SK-N-DZ (cell line): ENCODE data around the gene CAVIN2.

Experiments used
- DNase-seq: peaks from one replicate; pipeline ENCODE4 v3.0.0-alpha.2; 2015; ENCODE audit warnings: low spot score

CAVIN2 gene

GRCh38 chr2:191864628-191865374 is 17.9 kb upstream of the CAVIN2 start:
- DNase-seq = peak; percentile 25

- no peak for DNase-seq
Observed at GRCh38 chr2:191863988-191864387, 17.1 kb upstream of the CAVIN2 start.

DNA sequence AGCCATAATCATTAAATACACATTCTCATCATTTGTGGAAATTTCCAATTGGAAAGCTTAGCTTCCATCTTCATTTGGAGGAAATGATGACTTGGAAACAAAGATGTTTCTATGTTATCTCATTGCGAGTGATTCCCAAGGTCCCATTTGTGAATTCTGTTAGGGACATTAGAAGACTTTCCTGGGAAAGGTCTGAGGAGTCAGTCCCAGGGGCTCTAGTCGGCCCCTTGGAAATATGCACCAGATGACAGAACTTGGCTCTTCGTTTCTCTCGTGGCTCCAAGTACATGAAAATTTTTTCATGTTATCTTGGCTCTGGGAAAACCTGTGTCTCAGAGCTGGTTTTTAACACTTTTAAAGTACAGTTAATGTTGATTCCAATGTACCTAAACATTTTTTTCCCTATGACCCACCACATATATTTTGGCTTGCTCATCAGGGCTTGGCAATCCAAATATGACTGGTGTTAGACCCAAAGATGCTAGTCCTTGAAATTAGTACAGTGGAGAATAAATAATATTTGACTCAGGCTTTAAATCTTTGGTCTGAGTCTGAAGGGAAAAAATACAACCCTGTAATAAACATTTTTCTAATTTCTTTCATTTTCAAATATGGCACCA is 15.4 kb upstream of the CAVIN2 start:
- DNase-seq = no peak

DNA sequence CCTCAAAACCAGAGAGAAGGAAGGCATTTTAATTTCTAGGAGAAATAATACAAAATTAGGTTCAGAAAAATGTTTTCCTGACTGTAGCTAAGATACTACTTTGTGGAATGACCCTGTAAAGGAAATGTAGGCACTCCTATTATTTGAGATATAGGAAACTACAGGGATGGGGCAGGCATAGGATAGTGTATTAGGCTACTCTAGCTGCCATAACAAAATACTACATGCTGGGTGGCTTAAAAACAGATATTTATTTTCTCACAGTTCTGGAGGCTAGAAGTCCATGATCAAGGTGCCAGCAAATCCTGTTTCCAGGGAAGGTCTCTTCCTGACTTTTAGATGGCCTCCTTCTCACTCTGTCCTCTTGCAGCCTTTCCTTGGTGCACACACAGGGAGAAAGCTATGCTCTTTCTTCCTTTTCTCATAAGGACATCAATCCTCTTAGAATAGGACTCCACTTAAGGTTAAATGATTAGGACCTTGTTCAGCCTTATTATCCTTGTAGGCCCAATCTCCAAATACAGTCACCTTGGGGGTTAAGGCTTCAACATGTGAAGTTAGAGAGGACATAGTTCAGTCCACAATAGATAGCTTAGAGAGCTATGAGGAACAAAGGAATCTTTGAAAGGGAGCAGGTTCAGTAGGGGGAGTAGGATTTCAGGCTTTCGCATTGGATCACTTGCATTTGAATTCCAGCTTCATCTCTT is 14.0 kb upstream of the CAVIN2 start:
- no peak for DNase-seq

DNA sequence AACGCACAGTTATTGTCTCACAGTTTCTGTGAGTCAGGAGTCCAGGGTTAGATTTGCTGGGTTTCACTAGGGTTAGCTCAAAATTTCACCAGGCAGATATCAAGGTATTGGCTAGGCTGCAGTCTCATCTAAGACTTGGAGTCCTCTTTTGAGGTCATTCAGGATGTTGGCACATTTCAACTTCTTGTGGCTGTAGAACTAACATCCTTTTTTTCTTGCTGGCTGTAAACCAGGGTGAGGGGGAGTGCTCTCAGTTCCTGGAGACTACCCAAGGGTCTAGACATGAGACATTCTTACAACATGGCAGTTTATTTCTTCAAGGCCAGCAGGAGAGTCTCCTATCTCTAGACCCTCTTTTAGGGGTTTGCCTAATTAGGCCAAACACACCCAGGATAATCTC is 12.8 kb upstream of the CAVIN2 start:
- DNase-seq = no peak

DNA sequence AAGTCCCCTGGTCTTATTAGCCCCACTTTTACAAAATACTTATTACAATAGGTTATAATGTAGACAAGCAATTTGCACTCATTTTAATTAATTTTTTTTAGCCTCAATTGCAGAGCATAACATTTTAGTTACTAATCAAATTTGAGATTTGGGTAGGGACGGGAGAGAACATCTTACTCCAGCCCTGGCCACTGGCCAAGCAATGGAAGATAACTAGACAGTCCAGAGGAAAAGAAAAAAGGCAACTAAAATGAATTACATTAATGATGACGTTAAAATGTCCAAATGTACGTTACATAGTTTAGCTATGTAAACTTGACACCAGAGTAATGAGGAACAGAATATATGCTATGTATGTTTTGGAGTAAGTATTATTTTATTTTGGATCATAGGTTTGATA is 11.0 kb upstream of the CAVIN2 start:
- DNase-seq = no peak

GRCh38 chr2:191857259-191857805 is 10.4 kb upstream of the CAVIN2 start:
- no peak for DNase-seq

DNA sequence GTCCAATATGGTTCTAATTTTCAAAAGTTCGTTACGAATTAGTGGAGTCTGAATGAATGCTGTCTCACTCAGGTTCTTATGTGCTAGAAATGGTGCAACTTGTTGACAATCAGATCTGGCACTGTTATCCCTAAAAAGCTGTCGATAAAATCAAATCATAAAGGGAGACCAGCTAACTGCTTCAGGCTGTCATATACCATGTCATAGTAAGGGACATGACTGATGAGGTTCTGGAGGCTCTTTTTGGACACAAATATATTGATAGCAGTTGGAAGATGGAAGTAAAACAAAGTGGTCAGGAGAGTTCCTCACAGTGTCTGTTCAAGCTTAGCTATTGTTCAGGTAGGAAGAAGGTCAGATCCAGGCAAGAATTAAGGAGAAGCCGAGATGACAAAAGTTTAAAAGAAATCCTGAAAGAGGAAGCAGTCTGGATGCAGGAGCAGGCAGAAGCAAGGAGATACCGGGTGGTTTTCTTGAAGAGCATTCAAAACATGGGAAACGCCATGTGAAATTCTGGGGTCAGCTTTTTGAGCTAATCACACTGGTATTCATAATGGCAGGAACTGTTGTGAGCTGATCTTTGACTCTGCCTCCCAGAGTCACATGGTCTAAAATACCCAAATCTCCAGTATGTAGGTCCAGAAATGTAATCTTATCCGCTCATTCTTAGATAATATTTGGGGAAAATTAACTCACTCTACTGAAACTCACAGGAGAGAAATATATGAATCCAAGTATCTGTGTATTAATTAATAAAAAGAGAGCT is 9.4 kb upstream of the CAVIN2 start:
- DNase-seq = no peak

GRCh38 chr2:191855382-191855781 is 8.5 kb upstream of the CAVIN2 start:
- no peak for DNase-seq

- no peak for DNase-seq
Observed at GRCh38 chr2:191854382-191855372, 7.8 kb upstream of the CAVIN2 start.

GRCh38 chr2:191853843-191854242 is 7.0 kb upstream of the CAVIN2 start:
- DNase-seq = no peak

DNA sequence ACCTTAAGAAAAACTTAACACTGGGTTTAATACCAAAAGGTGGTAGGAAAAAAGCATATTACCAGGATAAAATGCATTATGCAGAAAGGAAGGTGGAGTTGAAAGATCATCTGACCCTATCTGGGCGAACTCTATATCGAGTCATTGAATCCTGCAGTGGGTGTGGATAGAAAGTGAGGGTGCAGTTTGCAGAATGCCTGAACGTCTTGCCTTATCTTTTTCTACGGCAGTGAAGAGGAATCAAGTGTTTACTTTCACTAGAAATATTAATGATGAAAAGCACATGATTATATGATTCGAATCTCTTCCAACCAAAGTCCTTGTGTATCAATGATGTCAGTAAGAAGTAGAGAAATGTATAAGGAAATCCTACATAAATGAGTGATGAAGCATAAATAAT is 4.3 kb upstream of the CAVIN2 start:
- no peak for DNase-seq

DNA sequence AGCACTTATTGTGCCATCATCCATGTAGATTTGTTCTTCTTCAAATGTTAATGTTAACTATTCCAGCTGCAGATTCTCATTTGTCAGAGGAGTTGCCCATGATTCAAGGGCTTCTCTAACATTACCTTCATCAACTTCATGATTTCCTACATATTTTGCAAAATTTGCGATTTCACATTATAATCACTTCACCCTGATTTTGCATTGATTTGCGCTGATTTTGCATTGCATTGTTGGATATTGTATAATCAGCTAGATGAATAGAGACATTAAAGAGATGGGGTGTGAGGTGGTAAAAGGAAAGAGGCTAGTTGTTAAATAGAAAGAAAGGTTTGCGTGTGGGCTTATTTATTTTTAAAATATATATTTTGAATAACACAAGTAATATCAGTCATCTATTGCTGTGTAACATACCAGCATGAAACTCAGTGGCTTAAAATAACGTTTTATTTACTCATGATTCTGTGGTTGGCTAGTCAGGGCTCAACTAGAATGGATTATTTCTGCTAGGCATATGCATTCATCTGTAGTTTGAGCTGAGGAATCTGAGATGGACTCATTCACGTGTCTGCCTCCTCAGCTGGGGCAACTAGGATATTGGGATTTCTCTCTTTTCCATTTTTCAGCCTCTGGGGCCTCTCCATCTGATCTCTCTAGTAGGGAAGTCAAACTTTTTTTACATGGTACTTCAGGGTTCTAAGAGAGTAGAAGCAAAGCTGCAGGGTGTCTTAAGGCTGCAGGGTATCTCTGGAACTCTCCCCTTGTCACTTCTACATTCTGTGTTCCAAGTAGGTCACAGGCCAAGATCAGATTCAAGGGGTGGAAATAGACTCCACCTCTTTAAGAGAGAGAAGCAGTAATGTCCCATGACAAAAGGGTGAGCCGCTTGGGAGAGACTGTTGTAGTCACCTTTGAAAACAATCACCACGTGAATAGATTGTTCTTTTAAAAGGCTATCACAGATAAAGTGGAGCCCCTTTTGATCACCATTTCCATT is 2.2 kb upstream of the CAVIN2 start:
- DNase-seq = no peak

DNA sequence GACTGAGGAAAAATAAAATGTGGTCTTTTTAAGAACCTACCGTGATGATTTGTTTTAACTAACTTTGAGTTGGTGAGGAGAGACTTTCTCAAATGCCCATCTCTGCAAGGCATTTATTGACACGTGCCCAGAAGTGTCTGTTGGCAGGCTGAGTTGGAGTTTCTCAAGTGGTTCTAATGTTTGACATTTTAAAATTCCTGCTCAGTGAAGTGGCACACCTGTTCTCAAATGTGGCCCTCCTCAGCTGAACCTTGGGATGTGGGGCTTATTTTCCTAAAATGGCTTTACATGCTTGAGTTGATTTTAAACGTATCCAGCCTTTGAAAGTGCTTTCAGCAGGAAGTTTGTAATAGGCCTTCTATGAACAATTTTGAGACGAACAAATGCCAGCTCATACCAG is 876 bp upstream of the CAVIN2 start:
- DNase-seq = no peak

GRCh38 chr2:191845876-191846514 is 893 bp downstream of the CAVIN2 start:
- DNase-seq = no peak

- no peak for DNase-seq
Observed at GRCh38 chr2:191845248-191845715, 1.6 kb downstream of the CAVIN2 start.

- no peak for DNase-seq
Observed at GRCh38 chr2:191844706-191845105, 2.2 kb downstream of the CAVIN2 start.

GRCh38 chr2:191840921-191841320 is 6.0 kb downstream of the CAVIN2 start:
- no peak for DNase-seq
